H9 (cell line): ENCODE data around the gene MYO10. TPM values are rescaled to one million over a fixed set of nuclear protein-coding genes. Genes with fewer than 3 reads are reported as not detected.

Experiments
- DNase-seq: peaks from one replicate; pipeline ENCODE4 v3.0.0-alpha.2; 2017
- H2AFZ ChIP-seq: one replicate; pipeline ENCODE4 v1.6.1; 2013; ENCODE audit warnings: mild to moderate bottlenecking, low read length, control low read depth, moderate library complexity
- H2AK5ac ChIP-seq: 2 replicates; pipeline ENCODE4 v1.6.1; 2013; ENCODE audit warnings: low read length, control low read depth, mixed read lengths; ENCODE audit not compliant: insufficient read length
- H2BK120ac ChIP-seq: one replicate; pipeline ENCODE4 v1.6.1; 2013; ENCODE audit warnings: low read depth, mild to moderate bottlenecking, low read length, control low read depth, inconsistent platforms; ENCODE audit not compliant: poor library complexity, severe bottlenecking
- H2BK12ac ChIP-seq: 2 replicates; pipeline ENCODE4 v1.6.1; 2013; ENCODE audit warnings: low read length, control low read depth, mixed read lengths, low read depth; ENCODE audit not compliant: insufficient read length
- H2BK15ac ChIP-seq: 2 replicates; pipeline ENCODE4 v1.6.1; 2013; ENCODE audit warnings: low read depth, low read length, control low read depth
- H2BK20ac ChIP-seq: one replicate; pipeline ENCODE4 v1.6.1; 2013; ENCODE audit warnings: low read depth, mild to moderate bottlenecking, low read length, control low read depth, inconsistent platforms; ENCODE audit not compliant: poor library complexity, severe bottlenecking
- H2BK5ac ChIP-seq: 2 replicates; pipeline ENCODE4 v1.6.1; 2013; ENCODE audit warnings: low read length, control low read depth, mixed read lengths; ENCODE audit not compliant: insufficient read length
- H3K14ac ChIP-seq: 2 replicates; pipeline ENCODE4 v1.6.1; 2013; ENCODE audit warnings: low read length, control low read depth; ENCODE audit not compliant: insufficient read depth
- H3K18ac ChIP-seq: 2 replicates; pipeline ENCODE4 v1.6.1; 2013; ENCODE audit warnings: low read depth, mild to moderate bottlenecking, mixed read lengths, low read length, control low read depth; ENCODE audit not compliant: insufficient read length
- H3K23ac ChIP-seq: 2 replicates; pipeline ENCODE4 v1.6.1; 2013; ENCODE audit warnings: low read length, control low read depth, mixed read lengths, low read depth; ENCODE audit not compliant: insufficient read length
- H3K23me2 ChIP-seq: 2 replicates; pipeline ENCODE4 v1.6.1; 2013; ENCODE audit warnings: low read depth, mild to moderate bottlenecking, mixed read lengths, low read length, control low read depth; ENCODE audit not compliant: insufficient read length, poor library complexity, severe bottlenecking
- H3K27ac ChIP-seq: 2 replicates; pipeline ENCODE4 v1.5.1; 2013; ENCODE audit warnings: low read length, control low read depth, mixed read lengths, low read depth; ENCODE audit not compliant: insufficient read length
- H3K27me3 ChIP-seq: 2 replicates; pipeline ENCODE4 v1.6.1; 2013; ENCODE audit warnings: low read length, control low read depth, inconsistent platforms; ENCODE audit not compliant: insufficient read depth
- H3K4ac ChIP-seq: 2 replicates; pipeline ENCODE4 v1.6.1; 2013; ENCODE audit warnings: low read depth, mild to moderate bottlenecking, control low read depth, inconsistent platforms, low read length, moderate library complexity
- H3K4me1 ChIP-seq: 2 replicates; pipeline ENCODE4 v1.6.1; 2013; ENCODE audit warnings: low read length, control low read depth, inconsistent platforms; ENCODE audit not compliant: insufficient read depth
- H3K4me2 ChIP-seq: 2 replicates; pipeline ENCODE4 v1.6.1; 2013; ENCODE audit warnings: low read length, control low read depth, mixed read lengths; ENCODE audit not compliant: insufficient read length, insufficient read depth
- H3K56ac ChIP-seq: 2 replicates; pipeline ENCODE4 v1.6.1; 2013; ENCODE audit warnings: low read depth, mild to moderate bottlenecking, mixed read lengths, low read length, control low read depth; ENCODE audit not compliant: insufficient read length
- H3K79me1 ChIP-seq: 2 replicates; pipeline ENCODE4 v1.6.1; 2013; ENCODE audit warnings: low read depth, mild to moderate bottlenecking, moderate library complexity, low read length, control low read depth, inconsistent platforms; ENCODE audit not compliant: insufficient read depth, poor library complexity, severe bottlenecking
- H3K79me2 ChIP-seq: 2 replicates; pipeline ENCODE4 v1.6.1; 2013; ENCODE audit warnings: low read length, control low read depth, inconsistent platforms; ENCODE audit not compliant: insufficient read depth
- H3K9ac ChIP-seq: 2 replicates; pipeline ENCODE4 v1.6.1; 2013; ENCODE audit warnings: low read length, control low read depth, mixed read lengths; ENCODE audit not compliant: insufficient read length; ENCODE audit errors: extremely low read depth
- H3K9me3 ChIP-seq: one replicate; pipeline ENCODE4 v1.6.1; 2013; ENCODE audit warnings: low read depth, low read length, inconsistent platforms; ENCODE audit not compliant: control insufficient read depth
- H3T11ph ChIP-seq: one replicate; pipeline ENCODE4 v1.6.1; 2013; ENCODE audit warnings: mild to moderate bottlenecking, low read length, control low read depth, inconsistent platforms
- H4K20me1 ChIP-seq: one replicate; pipeline ENCODE4 v1.6.1; 2013; ENCODE audit not compliant: control insufficient read depth, insufficient read length, insufficient read depth
- H4K5ac ChIP-seq: 2 replicates; pipeline ENCODE4 v1.6.1; 2013; ENCODE audit warnings: low read depth, mild to moderate bottlenecking, mixed read lengths, low read length, control low read depth; ENCODE audit not compliant: insufficient read length
- H4K8ac ChIP-seq: replicated peaks from 2 replicates; pipeline ENCODE4 v1.6.1; 2013; ENCODE audit warnings: low read length, control low read depth, mixed read lengths, low read depth; ENCODE audit not compliant: insufficient read length
- H4K91ac ChIP-seq: 2 replicates; pipeline ENCODE4 v1.6.1; 2013; ENCODE audit warnings: low read depth, mild to moderate bottlenecking, moderate library complexity, mixed read lengths, low read length, control low read depth; ENCODE audit not compliant: insufficient read length
- H3K27ac Mint-ChIP-seq, 3 experiments: 2 replicates in 2 of 3; 3 replicates in 1 of 3; pipeline ENCODE4 v1.8.0; 2020 to 2021; ENCODE audit warnings: mixed read lengths in 3 of 3, mild to moderate bottlenecking in 1 of 3, moderate library complexity in 1 of 3
- H3K27me3 Mint-ChIP-seq: 2 replicates; pipeline ENCODE4 v1.8.0; 2021; ENCODE audit warnings: low read depth, mild to moderate bottlenecking, moderate library complexity, mixed read lengths
- H3K36me3 Mint-ChIP-seq, 3 experiments: 2 replicates in 2 of 3; 3 replicates in 1 of 3; pipeline ENCODE4 v1.8.0; 2020 to 2021; ENCODE audit warnings: low read depth in 3 of 3, mixed read lengths in 3 of 3; ENCODE audit not compliant: insufficient read depth in 1 of 3
- H3K4me1 Mint-ChIP-seq, 2 experiments: 2 replicates each; pipeline ENCODE4 v1.8.0; 2020; ENCODE audit warnings: mixed read lengths in 2 of 2
- H3K4me3 Mint-ChIP-seq, 2 experiments: 2 replicates in 1 of 2; 3 replicates in 1 of 2; pipeline ENCODE4 v1.8.0; 2020 to 2021; ENCODE audit warnings: mild to moderate bottlenecking in 2 of 2, mixed read lengths in 2 of 2, moderate library complexity in 1 of 2
- H3K9me3 Mint-ChIP-seq, 2 experiments: 2 replicates in 1 of 2; 3 replicates in 1 of 2; pipeline ENCODE4 v1.8.0; 2020; ENCODE audit warnings: mild to moderate bottlenecking in 2 of 2, mixed read lengths in 2 of 2, moderate library complexity in 1 of 2
- CTCF ChIP-seq: fragments of 200-600 bp; sonication (generic); conservative IDR thresholded peaks from 3 replicates; pipeline ENCODE4 v1.8.0; 2021; ENCODE audit warnings: antibody characterized with exemption, mild to moderate bottlenecking
- WGBS: extraction: QIAGEN DNeasy Blood & Tissue Kit; methylation state at CpG from one replicate; pipeline ENCODE4 v1.1.7; 2013; ENCODE audit warnings: missing lambda C conversion rate, low lambda C conversion rate, mixed read lengths; ENCODE audit not compliant: insufficient read length; ENCODE audit errors: extremely low coverage; 5-methylcytosine and 5-hydroxymethylcytosine counted together
- total RNA-seq: library from RNA; stranded (reverse); gene quantifications from 2 replicates; pipeline ENCODE4 v1.2.1, GENCODE V29; 2021

Gene MYO10
- total RNA-seq, 1 experiment from 2014 or later = 127 TPM

DNA sequence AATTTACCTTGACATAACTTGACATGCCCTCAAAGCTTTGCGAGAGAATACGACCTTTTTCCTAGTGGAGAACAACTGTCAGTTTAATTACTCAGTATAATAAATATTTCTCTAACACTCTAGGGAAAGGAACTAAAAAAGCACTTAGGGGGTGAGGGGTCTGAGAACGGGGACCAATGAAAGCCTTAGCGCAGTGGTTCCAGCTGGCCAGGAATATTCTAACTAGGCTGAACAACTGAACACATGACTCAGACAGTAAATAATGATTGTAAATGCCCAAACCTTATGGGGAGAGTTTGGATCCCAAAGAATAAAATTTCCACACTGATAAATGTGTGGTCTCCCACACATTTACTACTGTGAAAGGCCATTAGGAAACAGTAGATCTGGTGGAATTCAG, 14.9 kb downstream of the MYO10 start:
- no peak for DNase-seq
- no peaks in the 10 kb centered on the region for H3K27me3 Mint-ChIP-seq
- Histone ChIP-seq H2BK5ac (no peak overlapping the region), H2AFZ (no peak overlapping the region), H3K14ac (no peak overlapping the region), H2BK20ac (no peak overlapping the region), H3K4ac (no peak overlapping the region), H4K91ac (no peak overlapping the region), H2AK5ac (no peak overlapping the region), H2BK12ac (no peak overlapping the region), H3K56ac (no peak overlapping the region), H2BK120ac (no peak overlapping the region), H3K18ac (no peak overlapping the region), H3K27ac (no peak overlapping the region), H3K23ac (no peak overlapping the region), H3K9ac (no peak overlapping the region), H3K79me1 (peaks cover 7% of the 10 kb centered on the region), H3K4me2 (no peak overlapping the region), H4K20me1 (no peaks in the 10 kb centered on the region), H3K27me3 (no peaks in the 10 kb centered on the region), H3K9me3 (no peaks in the 10 kb centered on the region), H4K8ac (no peak overlapping the region), H4K5ac (no peak overlapping the region), H3K79me2 (peaks cover 5% of the 10 kb centered on the region; the same call in 1 of the 2 replicates), H3K4me1 (no peaks in the 10 kb centered on the region), H3K23me2 (no peaks in the 10 kb centered on the region), H3T11ph (no peak overlapping the region), H2BK15ac (no peak overlapping the region)
- peaks cover 0 to 3% of the 10 kb centered on the region in 2 experiments; a peak in 1 of 5 replicates for H3K9me3 Mint-ChIP-seq
- WGBS = no CpG with 5 or more reads among the region's 4 CpGs
- H3K4me3 Mint-ChIP-seq = no peak overlapping the region
- H3K27ac Mint-ChIP-seq = no peak overlapping the region; a peak in 1 of 7 replicates
- TF ChIP-seq CTCF = no peak
- peaks cover 2 to 10% of the 10 kb centered on the region in 2 experiments; a peak in 3 of 4 replicates for H3K4me1 Mint-ChIP-seq
- peaks cover 2 to 5% (median 4%) of the 10 kb centered on the region in 3 experiments; a peak in 5 of 7 replicates for H3K36me3 Mint-ChIP-seq
